GM03348 (cell line): ENCODE measurements around the gene PCBD2.
"Not testable (repeated sequence)": the region's sequence is repeated elsewhere in the genome, so short reads cannot be mapped to it uniquely, and the experiment has no call there.

ENCODE experiments used
- DNase-seq: peaks from one replicate; pipeline ENCODE4 v3.0.0; 2012; ENCODE audit warnings: low spot score

Gene PCBD2

DNA sequence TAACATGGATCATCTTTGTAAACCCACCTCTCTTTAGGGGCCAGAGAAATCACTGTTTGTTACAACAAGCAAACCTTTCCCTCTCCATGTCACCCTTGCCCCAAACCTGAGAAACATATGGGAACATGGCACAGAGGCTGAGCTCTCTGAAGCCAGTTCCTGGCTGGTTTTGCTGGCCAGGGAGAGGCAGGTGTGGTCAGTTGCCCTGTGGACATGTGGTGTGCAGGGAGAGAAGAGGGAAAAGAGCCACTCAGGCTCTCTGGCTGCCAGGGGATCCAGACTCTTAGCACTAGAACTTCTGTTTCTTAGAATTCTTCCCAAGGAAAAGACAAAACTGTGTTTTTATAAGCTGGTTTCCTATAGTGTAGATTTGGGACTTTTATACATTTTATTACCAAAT is 58.2 kb downstream of the PCBD2 start:
- DNase-seq = no peak

GRCh38 chr5:134964359-134965270 is 59.7 kb downstream of the PCBD2 start:
- no peak for DNase-seq

- no peak for DNase-seq
Observed at GRCh38 chr5:134965271-134965825, 60.4 kb downstream of the PCBD2 start.

DNA sequence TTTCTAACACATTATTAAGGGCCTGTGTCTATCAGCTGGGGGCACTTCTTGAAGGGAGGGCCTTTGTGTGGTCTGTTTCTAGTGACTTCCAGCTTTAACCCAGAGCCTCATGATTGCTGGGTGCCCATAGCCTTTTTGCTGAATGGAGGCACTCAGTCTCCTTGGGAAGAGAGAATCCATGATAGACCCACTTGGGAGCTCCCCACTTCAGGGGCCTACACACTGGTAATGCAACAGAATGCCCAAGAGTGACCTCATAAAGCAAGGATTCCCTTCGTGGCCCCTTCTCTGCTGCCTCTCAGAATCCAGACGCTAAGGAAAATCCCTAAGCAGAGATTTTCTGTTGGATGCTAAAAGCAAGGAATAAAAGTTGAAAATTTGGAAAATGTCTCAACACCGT is 62.7 kb downstream of the PCBD2 start, which contains the start of gene CATSPER3:
Gene CATSPER3 (plus strand): TSS at position 301 of the 400 bp plus-strand sequence. CDS start 85 bp downstream, at position 386.
- DNase-seq = no peak

- no peak for DNase-seq
Observed at GRCh38 chr5:134968055-134968454, 63.1 kb downstream of the PCBD2 start.

DNA sequence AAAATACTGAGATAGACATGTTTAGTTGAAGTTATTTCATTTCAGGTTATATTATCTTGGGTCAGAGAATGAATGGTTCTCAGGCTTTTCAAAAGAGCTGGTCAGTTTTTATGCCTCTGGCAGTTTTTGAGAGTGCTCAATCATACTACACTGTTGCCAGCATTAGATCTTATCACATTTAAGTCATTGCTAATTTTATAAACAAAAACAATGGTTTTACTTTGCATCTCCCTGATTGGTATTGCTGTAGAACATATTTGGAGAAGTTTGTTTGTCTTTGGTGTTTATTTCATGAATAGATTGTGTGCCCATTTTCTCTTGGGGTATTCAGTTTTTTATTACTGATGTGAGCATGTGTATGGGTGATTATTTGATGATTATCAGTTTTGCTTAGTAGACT is 64.2 kb downstream of the PCBD2 start:
- no peak for DNase-seq

DNA sequence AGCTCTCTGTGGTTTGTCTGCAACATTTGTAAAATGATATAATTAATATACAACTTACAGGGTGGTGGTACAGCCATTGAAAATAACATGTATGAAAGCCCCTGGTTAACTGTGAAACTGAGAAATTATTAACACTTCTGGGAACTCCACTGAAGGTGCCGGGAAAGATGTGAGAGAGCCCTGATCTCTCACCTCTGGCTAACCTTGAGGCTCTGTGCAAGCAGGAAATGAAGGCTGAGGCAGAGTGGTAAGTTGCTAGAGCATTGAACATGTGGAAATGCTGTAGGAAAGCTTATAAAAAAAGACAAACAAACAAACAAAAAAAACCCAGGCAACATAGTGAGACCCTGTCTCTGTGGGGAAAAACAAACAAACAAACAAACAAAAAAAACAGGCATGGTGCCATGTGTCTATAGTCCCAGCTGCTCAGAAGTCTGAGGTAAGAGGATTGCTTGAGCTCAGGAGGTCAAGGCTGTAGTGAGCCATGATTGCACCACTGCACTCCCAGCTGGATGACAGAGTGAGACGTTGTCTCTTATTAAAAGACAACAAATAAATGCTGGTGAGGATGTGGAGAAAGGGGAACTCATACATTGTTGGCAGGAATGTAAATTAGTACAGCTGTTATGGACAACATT is 70.3 kb downstream of the PCBD2 start:
- DNase-seq = no peak

DNA sequence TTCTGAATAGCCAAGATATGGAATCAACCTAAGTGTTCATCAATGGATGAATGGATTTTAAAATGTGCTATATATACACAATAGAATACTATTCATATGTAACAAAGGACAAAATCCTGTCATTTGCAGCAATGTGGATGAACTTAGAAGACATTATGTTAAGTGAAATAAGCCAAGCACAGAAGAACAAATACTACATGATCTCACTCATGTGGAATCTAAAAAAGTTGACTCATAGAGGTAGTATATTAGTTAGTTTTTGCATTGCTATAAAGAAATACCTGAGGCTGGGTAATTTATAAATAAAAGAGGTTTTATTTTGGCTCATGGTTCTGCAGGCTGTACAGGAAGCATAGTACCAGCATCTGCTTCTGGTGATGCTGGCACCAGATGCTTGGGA is 70.9 kb downstream of the PCBD2 start:
- DNase-seq = no peak

DNA sequence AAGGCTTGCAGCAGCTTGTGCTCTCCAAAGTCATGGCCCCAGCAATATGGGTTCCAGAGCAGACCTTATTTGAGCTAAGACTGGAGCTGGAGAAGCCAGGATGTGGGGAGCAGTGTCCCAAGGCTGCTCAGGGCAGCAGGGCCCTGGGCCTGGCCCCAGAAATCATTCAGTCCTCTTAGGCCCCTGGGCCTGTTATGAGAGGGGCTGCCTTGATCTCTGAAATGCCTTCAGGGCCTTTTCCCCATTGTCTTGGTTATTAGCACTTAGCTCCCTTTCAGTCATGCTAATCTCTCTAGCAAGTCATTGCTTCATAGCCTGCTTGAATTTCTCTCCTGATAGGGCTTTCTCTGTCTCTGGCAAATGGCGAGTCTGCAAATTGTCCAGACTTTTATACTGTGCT is 71.9 kb downstream of the PCBD2 start:
- no peak for DNase-seq

DNA sequence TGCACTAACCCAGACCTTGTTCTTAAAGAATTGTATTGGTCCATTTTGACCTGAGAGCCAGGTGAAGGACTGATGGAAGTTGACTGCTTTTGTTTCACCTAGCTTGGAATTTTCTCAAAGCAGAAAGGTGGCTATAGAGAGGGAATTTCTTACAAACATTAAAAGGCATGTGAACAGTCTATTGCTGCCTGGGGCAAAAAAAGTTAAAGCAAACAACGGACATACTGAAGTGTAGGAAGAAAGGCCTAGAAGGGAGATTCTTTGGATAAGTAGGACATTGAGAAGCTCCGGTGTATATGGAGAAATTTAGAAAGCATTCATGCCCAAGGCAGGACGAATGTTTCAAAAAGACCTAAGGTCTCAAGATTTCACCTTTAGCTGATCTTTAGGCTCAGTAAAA is 74.5 kb downstream of the PCBD2 start:
- no peak for DNase-seq

DNA sequence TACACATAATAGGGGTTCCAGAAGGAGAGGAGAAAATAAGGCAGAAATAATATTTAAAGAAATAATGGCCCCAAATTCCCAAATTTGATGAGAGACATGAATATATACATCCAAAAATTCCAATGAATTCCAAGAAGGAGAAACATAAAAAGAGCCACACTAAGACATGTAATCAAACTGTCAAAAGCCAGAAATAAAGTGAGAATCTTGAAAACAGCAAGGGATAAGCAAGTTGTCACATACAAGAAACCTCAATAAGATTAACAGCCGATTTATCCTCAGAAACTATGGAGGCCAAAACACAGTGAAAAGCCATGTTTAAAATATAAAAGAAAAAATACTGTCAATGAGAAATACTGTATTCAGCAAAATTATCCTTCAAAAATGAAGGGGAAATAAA is 77.3 kb downstream of the PCBD2 start:
- no peak for DNase-seq

DNA sequence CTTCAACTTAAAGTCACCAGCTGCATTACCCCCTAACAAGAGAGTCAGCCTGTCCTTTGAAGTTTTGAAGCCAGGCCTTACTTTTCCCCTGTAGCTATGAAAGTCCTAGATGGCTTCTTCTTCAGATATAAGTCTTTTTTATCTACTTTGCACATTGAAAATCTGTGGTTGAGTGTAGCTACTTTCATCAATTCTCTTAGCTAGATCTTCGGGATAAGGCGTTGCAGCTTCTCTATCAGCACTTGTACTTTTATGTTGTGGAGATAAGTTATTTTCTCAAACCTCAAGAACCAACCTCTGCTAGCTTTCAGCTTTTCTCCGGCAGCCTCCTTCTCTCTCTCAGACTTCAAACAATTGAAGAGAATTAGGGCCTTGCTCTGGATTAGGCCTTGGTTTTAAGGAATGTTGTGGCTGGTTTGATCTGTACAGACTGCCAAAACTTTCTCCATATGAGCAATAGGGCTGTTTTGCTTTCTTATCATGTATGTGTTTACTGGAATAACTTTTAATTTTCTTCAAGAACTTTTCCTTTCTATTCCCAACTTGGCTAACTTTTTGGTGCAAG is 84.4 kb downstream of the PCBD2 start:
- DNase-seq = no peak

DNA sequence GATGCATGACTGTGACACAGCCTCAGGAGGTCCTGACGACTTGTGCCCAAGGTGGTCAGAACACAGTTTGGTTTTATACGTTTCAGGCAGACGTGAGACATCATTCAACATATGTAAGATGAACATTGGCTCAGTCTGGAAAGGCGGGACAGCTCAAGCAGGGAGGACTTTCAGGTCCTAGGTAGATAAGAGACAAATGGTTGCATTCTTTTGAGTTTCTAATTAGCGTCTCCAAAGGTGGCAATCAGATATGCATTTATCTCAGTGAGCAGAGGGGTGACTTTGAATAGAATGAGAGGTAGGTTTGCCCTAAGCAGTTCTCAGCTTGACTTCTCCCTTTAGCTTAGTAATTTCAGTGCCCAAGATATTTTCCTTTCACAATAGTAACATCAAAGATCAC is 85.3 kb downstream of the PCBD2 start:
- not testable (repeated sequence) for DNase-seq

DNA sequence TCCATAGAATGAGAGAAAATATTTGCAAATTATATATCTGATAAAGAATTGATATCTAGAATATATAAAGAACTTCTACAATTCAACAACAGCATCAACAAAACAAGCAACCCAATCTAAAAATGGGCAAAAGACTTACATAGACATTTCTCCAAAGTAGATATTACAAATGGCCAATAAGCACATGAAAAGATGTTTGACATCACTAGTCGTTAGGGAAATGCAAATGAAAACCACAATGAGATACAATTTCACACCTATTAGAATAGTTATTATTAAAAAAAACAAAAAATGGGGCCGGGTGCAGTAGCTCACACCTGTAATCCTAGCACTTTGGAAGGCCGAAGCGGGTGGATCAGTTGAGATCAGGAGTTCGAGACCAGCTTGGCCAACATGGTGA is 87.2 kb downstream of the PCBD2 start:
- no peak for DNase-seq

GRCh38 chr5:134993161-134993560 is 88.2 kb downstream of the PCBD2 start:
- DNase-seq = no peak

GRCh38 chr5:134994560-134995156 is 89.7 kb downstream of the PCBD2 start:
- DNase-seq = no peak

DNA sequence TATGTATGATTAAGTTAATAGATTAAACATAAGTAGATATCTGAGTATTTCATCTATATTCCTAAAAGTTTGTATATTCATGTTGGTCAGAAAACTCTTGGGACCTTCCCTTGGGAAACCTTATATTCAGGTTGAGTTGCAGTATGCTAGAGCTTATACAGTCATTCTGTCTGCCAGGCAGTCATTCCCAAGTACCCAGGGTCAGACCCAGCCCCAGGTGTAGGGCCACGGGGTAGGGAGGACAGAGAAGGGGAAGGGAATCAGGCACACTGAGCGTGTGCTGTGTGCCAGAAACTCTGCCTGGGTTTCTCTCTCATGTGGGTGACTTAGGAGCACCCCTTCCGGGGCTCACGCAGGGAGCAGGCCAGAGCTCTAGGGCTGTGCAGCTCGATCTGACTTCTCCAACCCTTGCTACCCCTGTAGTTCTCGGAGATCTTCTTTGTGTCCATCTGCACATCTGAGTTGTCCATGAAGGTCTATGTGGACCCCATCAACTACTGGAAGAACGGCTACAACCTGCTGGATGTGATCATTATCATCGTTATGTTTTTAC is 91.0 kb downstream of the PCBD2 start:
- no peak for DNase-seq

- DNase-seq = no peak
Observed at GRCh38 chr5:134997015-134997414, 92.1 kb downstream of the PCBD2 start.

DNA sequence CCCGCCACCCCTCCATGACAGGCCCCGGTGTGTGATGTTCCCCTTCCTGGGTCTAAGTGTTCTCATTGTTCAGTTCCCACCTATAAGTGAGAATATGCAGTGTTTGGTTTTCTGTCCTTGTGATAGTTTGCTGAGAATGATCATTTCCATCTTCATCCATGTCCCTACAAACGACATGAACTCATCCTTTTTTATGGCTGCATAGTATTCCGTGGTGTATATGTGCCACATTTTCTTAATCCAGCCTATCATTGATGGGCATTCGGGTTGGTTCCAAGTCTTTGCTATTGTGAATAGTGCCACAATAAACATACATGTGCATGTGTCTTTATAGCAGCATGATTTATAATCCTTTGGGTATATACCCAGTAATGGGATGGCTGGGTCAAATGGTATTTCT is 93.1 kb downstream of the PCBD2 start:
- not testable (repeated sequence) for DNase-seq

- no peak for DNase-seq
Observed at GRCh38 chr5:135004376-135004775, 99.4 kb downstream of the PCBD2 start.

DNA sequence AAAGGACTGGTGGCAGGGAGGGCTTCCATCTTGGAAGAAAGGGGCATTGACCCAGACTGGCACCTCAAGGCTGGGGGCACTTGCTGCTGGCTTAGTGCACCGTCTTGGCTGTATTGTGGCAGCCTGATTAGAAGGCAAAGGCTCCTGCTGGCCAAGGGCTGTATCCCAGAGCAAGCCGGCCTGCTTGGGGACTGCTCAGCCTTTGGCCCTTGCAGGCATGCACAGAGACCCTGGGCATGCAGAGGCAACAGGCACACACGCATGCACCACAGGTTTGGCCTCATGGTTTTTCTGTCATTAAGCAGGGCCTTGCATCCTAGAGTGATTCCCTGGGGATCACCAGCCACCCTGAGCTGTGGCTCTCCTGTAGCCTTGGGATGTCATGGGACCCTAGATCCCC is 100.1 kb downstream of the PCBD2 start:
- no peak for DNase-seq

DNA sequence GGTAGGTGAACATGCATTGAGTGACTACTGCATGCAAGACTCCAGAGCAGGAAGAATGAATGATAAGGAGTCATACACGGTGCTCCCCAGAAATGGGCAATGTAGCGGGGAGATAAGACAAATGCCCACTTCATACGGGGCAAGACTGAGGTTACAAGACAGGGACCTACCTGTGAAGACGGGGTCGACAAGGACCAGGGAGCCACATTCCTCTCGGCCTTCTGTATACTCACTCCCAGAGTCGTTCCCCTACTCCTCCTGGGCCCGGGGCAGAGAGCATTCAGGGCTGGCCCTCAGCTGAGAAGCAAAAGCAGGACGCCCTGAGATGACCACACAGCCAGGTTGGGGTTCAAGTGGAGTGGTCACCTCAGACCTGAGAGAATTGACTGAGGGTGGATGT is 102.4 kb downstream of the PCBD2 start:
- DNase-seq = peak; percentile 2
